ENCODE measurements around the gene ANKRD17.

DNA sequence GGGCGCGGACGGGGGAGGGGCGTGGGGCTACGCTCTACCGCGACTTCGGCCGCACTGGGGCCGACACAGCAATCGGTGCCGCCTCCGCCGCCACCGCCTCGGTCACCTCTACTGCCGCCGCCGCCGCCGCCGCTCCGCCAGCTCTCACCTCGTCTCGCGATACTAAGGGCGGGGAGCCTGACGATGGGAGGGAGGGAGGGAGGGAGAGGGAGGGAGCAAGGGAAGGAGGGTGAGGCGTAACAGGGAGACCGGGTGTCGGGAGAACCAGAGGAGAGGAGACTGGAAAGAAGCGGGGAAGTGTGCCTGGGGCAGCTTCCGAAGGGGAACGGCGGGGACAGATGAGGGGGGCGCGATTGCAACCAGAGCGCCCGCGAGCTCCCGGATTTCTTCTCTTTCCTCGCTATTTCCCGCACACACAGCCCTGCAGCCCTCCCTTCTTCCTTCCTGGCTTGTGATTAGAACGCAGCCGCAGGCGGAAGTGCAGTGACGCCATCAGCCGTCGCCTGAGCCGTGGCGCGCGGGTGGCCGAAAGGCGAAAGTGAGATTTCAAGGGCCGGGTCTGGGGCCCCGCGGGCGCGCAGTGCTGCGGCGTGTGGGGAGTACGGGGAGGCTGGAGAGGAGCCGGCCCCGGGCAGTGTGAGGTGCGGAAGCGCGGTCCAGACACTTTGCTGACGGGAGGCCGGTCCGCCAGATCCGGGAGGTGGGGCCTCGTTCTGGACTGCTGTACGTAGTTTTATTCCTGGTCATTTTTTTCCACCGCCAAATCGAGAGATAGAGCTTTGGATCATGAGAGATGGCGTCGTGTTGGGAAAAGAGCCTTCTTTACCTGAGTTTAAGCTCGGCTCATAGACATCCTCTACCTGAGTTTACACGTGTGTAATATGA is at the start of gene ANKRD17:
- TF ChIP-seq POLR2AphosphoS5 (IDR thresholded peaks at IDR 0.05) = peak; percentile 84 to 88 (median 86)
- TF ChIP-seq, protein P1, sequence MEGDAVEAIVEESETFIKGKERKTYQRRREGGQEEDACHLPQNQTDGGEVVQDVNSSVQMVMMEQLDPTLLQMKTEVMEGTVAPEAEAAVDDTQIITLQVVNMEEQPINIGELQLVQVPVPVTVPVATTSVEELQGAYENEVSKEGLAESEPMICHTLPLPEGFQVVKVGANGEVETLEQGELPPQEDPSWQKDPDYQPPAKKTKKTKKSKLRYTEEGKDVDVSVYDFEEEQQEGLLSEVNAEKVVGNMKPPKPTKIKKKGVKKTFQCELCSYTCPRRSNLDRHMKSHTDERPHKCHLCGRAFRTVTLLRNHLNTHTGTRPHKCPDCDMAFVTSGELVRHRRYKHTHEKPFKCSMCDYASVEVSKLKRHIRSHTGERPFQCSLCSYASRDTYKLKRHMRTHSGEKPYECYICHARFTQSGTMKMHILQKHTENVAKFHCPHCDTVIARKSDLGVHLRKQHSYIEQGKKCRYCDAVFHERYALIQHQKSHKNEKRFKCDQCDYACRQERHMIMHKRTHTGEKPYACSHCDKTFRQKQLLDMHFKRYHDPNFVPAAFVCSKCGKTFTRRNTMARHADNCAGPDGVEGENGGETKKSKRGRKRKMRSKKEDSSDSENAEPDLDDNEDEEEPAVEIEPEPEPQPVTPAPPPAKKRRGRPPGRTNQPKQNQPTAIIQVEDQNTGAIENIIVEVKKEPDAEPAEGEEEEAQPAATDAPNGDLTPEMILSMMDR (IDR thresholded peaks at IDR 0.05) = peak in 3 of 4 experiments; percentile 18 to 41 (median 37)

All from sigmoid colon (tissue), 4 donors.